Right cardiac atrium (tissue), 5 donors: ENCODE results near the gene TYRP1. TPM values are rescaled to one million over a fixed set of nuclear protein-coding genes. Genes with fewer than 3 reads are reported as not detected.
A peak's percentile ranks its signal among the peaks of the same experiment; 100 is the strongest.

ENCODE experiments used
- ATAC-seq, 2 donors: fragments of 200-7000 bp; cut with Tn5 transposase; one replicate each; pipeline versions ENCODE4 v1.8.0 to v1.9.1; 2020; ENCODE audit warnings: moderate library complexity in 2 of 2, mild to moderate bottlenecking in 1 of 2
- DNase-seq, 3 donors: peaks; one replicate each; pipeline ENCODE4 v3.0.0-alpha.2; 2020
- H3K27ac ChIP-seq: one replicate; pipeline ENCODE4 v1.5.1; 2013; ENCODE audit warnings: mild to moderate bottlenecking, low read length, control low read depth, moderate library complexity
- H3K27me3 ChIP-seq: one replicate; pipeline ENCODE4 v1.6.1; 2013; ENCODE audit not compliant: control insufficient read depth, insufficient read depth
- H3K4me1 ChIP-seq: one replicate; pipeline ENCODE4 v1.6.1; 2013; ENCODE audit warnings: low read length; ENCODE audit not compliant: control insufficient read depth, insufficient read depth
- H3K4me3 ChIP-seq: one replicate; pipeline ENCODE4 v1.5.1; 2013; ENCODE audit warnings: low read length, control low read depth
- H3K9me3 ChIP-seq: one replicate; pipeline ENCODE4 v1.6.1; 2013; ENCODE audit warnings: low read length; ENCODE audit not compliant: control insufficient read depth
- WGBS: extraction: QIAGEN DNeasy Blood & Tissue Kit; methylation state at CpG from one replicate; pipeline ENCODE4 v1.1.7; 2013; 5-methylcytosine and 5-hydroxymethylcytosine counted together
- intact Hi-C, 4 donors: fragments of 100-400 bp; cut with DNase I; formaldehyde crosslinking; loops; one replicate each; pipeline versions ENCODE4 v1.11.0 to v1.14.0; 2022 to 2023
- polyA plus RNA-seq: library from polyadenylated mRNA; stranded (reverse); fragments of 200-250 nt; gene quantifications from one replicate; pipeline ENCODE4 v1.2.3, GENCODE V29; 2013
- total RNA-seq, 4 donors: library from RNA; stranded (reverse); fragmentation: NEBNext Ultra II Directional; extraction: Animal tissue kit (Norgen Biotek cat#: 25700); gene quantifications; one replicate each; pipeline ENCODE4 v1.2.1, GENCODE V29; 2021
- donor health status: healthy with polysubstance abuse.
- donor health status: DM: no; HTN: yes; CAD: no.
- donor health status: DM: no; HTN: no; CAD: no.
- donor health status: DM: no; HTN: yes; CAD: no; lungs with severe emphysema.
- donor health status: DM: yes; HTN: yes; CAD: no.

The TYRP1 gene
- total and polyA plus RNA-seq, 5 donors, result 15.3 to 62.1 (median 35.1) TPM

DNA sequence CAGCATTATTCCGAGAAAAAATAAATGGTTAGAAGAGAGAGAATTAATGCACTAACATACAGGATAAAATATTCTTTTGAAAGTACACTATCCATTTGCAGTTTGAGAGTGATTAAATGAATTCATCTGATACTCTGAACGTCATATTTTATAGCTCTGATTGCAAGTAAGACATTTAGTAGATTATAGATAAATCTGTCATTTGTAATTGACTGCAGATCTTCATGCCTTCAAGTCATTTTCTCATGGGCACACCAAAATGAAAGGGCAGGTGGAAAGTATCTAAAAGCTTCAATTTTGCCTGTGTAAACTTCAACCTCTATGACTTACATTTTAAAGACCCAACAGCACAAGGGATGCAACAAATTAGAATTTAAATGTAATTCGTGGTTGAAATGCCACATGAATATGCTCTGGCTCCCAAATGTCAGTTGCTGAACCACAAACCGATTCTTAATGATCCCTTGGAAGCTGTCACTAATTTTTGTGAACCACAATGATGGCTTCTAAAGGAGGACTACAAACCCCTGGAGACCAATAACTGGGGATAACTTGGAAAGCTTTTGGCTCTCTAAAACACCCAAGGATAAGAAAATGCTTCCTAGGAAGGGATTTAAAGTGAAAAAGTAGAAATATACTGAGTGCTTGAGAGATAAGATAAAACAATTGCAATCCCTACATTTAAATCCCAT is 3.9 kb downstream of the TYRP1 start:
- no peak for ATAC-seq
- intact Hi-C loops, result no loop called here
- Histone ChIP-seq H3K9me3 (no peaks in the 10 kb centered on the region), H3K27me3 (no peaks in the 10 kb centered on the region), H3K27ac (no peak overlapping the region), H3K4me3 (peak overlapping the region; percentile 48), H3K4me1 (no peaks in the 10 kb centered on the region)
- no peak for DNase-seq
- WGBS, result 43% methylated on average over 4 of the region's 4 CpGs

DNA sequence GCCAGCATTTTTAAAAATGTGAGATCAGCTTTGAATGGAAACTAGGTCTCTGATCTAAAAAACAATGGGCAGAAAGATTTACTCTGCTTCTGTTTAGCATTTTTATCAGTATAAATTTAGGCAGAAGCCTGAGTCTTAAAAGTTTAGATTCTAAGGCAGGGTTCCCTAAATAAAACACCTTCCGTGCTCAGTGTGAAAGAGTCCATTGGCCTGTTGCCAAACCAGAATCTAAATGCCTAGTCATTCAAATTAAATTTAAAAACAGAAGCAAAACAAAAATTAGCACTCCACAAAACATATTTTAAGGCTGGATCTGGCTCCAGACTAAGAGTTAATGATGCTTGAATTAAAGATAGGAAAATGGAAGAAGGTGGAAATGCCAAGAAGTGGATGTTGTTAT is 4.5 kb downstream of the TYRP1 start:
- Histone ChIP-seq H3K4me1 (no peaks in the 10 kb centered on the region), H3K27me3 (no peaks in the 10 kb centered on the region), H3K27ac (no peak overlapping the region), H3K4me3 (peak overlapping the region; percentile 48), H3K9me3 (no peaks in the 10 kb centered on the region)
- intact Hi-C loops, result no loop called here
- DNase-seq (no peak), ATAC-seq (no peak)
- 18% methylated on average over 1 of the region's 1 CpG for WGBS

GRCh38 chr9:12698266-12698665 is 5.1 kb downstream of the TYRP1 start:
- 38% methylated on average over 4 of the region's 4 CpGs for WGBS
- intact Hi-C loops, result no loop called here
- ATAC-seq, result peak; percentile 13 to 20

DNA sequence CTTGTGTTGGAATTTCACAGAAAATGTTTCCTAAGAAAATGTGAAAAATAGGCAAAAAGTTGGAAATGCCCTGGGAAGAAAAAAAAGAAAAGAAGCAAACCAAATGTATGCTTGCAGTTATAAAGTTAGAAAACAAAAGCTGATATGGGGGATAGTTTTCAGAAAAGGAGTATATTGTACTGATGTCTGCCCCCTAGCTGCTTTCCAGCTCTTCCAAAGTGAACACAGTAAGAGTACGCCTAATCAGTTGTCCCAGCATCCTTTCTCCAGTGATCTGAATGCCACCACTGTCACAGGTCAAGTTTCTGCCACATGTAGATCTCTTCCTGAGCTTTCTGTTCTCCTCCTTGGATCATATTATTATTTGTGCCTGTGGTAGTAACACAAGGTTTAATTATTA is 5.8 kb downstream of the TYRP1 start:
- no peak for DNase-seq
- 85% methylated on average over 1 of the region's 1 CpG for WGBS
- Histone ChIP-seq H3K4me1 (no peaks in the 10 kb centered on the region), H3K27me3 (no peaks in the 10 kb centered on the region), H3K27ac (no peak overlapping the region), H3K4me3 (no peak overlapping the region), H3K9me3 (no peaks in the 10 kb centered on the region)
- intact Hi-C loops, result no loop called here
- ATAC-seq, result peak in 1 of 2 donors; percentile 34

More at GRCh38 chr9:12698266-12698665, 5.1 kb downstream of the TYRP1 start:
- DNase-seq, result no peak
- Histone ChIP-seq H3K27ac (no peak overlapping the region), H3K27me3 (no peaks in the 10 kb centered on the region), H3K4me3 (peak overlapping the region; percentile 48), H3K4me1 (no peaks in the 10 kb centered on the region), H3K9me3 (no peaks in the 10 kb centered on the region)

DNA sequence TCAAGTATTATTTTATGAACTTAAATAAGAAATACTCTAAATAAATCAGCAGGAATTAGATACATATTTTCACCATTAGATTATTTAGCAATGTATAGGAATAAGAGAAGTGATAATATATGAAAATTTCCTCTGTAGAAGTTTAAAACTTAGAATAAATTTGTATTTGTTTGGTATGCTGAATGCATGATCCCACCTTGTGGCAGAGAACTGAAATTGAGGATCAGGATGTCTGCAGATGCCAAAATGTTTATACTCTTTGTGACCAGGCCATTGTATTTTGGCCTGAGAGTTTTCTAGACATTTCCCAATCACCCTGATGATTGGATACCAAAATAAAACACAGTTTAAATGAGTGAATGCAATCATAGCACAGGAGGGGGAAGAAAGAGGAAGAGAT is 6.3 kb downstream of the TYRP1 start:
- Histone ChIP-seq H3K4me1 (no peaks in the 10 kb centered on the region), H3K9me3 (no peaks in the 10 kb centered on the region), H3K27ac (no peak overlapping the region), H3K4me3 (no peak overlapping the region), H3K27me3 (no peaks in the 10 kb centered on the region)
- intact Hi-C loops, result no loop called here
- DNase-seq, result no peak
- no peak for ATAC-seq

DNA sequence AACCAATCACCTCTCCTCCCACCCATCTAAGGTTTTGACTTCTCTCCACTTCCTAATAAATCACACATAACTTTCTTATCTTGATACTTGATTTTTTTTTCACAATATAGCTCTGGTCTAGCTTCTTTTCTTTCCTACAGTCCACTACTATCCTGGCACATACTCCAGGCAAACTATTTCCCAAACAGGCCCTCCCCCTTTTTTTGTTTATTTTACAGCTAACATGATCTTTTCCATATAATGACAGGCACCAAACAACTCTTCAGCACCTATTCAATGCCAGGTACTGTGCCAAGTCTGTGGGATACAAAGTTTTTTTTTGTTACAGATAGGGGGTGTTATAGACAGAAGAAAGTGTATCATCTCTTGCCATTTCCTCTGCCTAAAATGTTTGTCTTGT is 7.9 kb downstream of the TYRP1 start:
- no peaks in the 10 kb centered on the region for H3K27me3 ChIP-seq
- intact Hi-C loops, result no loop called here
- H3K4me1 ChIP-seq, result no peaks in the 10 kb centered on the region
- no peak for DNase-seq
- ATAC-seq, result no peak
- H3K27ac ChIP-seq, result no peak overlapping the region
- no peaks in the 10 kb centered on the region for H3K9me3 ChIP-seq
- no peak overlapping the region for H3K4me3 ChIP-seq

DNA sequence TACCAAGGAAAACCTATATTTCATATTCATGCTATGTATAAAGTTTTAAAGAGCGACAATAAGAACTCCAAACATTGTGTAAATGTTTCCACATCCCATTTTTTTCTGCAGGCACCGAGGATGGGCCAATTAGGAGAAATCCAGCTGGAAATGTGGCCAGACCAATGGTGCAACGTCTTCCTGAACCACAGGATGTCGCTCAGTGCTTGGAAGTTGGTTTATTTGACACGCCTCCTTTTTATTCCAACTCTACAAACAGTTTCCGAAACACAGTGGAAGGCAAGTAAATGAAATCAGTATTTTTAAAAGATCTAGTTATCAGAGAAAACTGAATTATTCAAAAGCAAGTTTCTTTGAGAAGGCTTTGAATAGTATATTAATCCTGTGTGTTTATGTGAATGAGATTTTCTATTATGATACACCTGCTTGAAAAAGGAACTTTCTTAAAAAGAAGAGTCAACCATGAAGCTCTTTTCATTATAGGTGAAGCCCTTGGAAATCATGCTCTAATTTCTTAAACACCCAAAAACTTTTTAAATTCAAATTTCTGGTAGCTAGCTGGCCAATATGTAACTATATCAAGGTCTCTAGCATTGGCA is 9.1 kb downstream of the TYRP1 start:
- intact Hi-C loops, result no loop called here
- ATAC-seq (peak; percentile 80 to 82), DNase-seq (peak; percentile 37 to 62 (median 44))
- WGBS, result 18% methylated on average over 6 of the region's 6 CpGs
- Histone ChIP-seq H3K27me3 (no peaks in the 10 kb centered on the region), H3K4me3 (no peak overlapping the region), H3K9me3 (no peaks in the 10 kb centered on the region), H3K4me1 (no peaks in the 10 kb centered on the region), H3K27ac (no peak overlapping the region)

- WGBS, result 17% methylated on average over 1 of the region's 1 CpG
- no peak overlapping the region for H3K27ac ChIP-seq
- no peaks in the 10 kb centered on the region for H3K4me1 ChIP-seq
- no peak overlapping the region for H3K4me3 ChIP-seq
- ATAC-seq (no peak), DNase-seq (no peak)
- H3K9me3 ChIP-seq, result no peaks in the 10 kb centered on the region
- H3K27me3 ChIP-seq, result no peaks in the 10 kb centered on the region
- intact Hi-C loops, result no loop called here
Measured at GRCh38 chr9:12703996-12704395, 10.8 kb downstream of the TYRP1 start.

- intact Hi-C loops, result no loop called here
- WGBS, result 58% methylated on average over 1 of the region's 1 CpG
- Histone ChIP-seq H3K27me3 (no peaks in the 10 kb centered on the region), H3K4me1 (no peaks in the 10 kb centered on the region), H3K9me3 (no peaks in the 10 kb centered on the region), H3K4me3 (no peak overlapping the region), H3K27ac (no peak overlapping the region)
- DNase-seq, result no peak
- no peak for ATAC-seq
Measured at GRCh38 chr9:12705738-12706391, 12.7 kb downstream of the TYRP1 start.

DNA sequence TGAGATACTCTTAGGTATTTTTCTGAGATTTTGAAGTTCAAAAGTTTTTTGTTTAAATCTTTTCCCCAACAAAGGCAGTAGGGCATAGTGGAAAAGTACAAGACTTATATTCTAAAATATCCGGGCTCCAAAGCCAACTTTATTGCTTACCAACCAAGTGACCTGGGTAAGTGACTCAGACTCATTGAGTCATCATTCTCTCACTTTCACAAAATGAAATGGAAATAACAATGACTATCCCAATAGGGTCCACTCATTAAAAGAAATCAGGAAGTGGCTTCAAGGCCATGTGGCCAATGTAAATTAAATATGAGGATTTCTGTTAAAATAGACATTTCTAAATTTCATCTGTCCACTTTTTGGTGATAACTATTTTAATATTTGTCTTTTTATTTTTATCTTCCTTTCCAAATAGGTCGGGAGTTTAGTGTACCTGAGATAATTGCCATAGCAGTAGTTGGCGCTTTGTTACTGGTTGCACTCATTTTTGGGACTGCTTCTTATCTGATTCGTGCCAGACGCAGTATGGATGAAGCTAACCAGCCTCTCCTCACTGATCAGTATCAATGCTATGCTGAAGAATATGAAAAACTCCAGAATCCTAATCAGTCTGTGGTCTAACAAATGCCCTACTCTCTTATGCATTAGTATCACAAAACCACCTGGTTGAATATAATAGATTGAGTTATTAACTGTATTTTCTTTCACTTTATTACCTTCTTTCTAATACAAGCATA is 15.5 kb downstream of the TYRP1 start:
- Histone ChIP-seq H3K27me3 (no peaks in the 10 kb centered on the region), H3K4me1 (no peaks in the 10 kb centered on the region), H3K4me3 (no peak overlapping the region), H3K27ac (no peak overlapping the region), H3K9me3 (no peaks in the 10 kb centered on the region)
- 87% methylated on average over 5 of the region's 5 CpGs for WGBS
- DNase-seq (no peak), ATAC-seq (no peak)
- intact Hi-C loops, result no loop called here

GRCh38 chr9:12712532-12712931 is 19.3 kb downstream of the TYRP1 start:
- Histone ChIP-seq H3K27me3 (no peaks in the 10 kb centered on the region), H3K4me3 (no peak overlapping the region), H3K4me1 (no peaks in the 10 kb centered on the region), H3K9me3 (no peaks in the 10 kb centered on the region), H3K27ac (no peak overlapping the region)
- intact Hi-C loops, result no loop called here
- DNase-seq (no peak), ATAC-seq (no peak)
- 85% methylated on average over 2 of the region's 2 CpGs for WGBS
